ENCODE measurements around the gene TMOD2. TPM values are rescaled to one million over a fixed set of nuclear protein-coding genes. Genes with fewer than 3 reads are reported as not detected.
A peak's percentile ranks its signal among the peaks of the same experiment; 100 is the strongest.

Gene TMOD2
- polyA plus RNA-seq, 3 donors, result 5.8 to 12.7 (median 6.2) TPM

GRCh38 chr15:51840692-51841091 lies 89.3 kb downstream of the TMOD2 start:
- peaks cover 54 to 71% of the 10 kb centered on the region in 2 donors for H3K4me1 ChIP-seq (ENCODE audit: control insufficient read depth in 1 of 2, insufficient read depth in 2 of 2, low read length in 2 of 2)
- no peaks in the 10 kb centered on the region for H3K36me3 ChIP-seq (replicated peaks in 1 of 2; ENCODE audit: control insufficient read depth in 1 of 2, insufficient read depth in 2 of 2, low read length in 2 of 2)
- peaks cover 100% of the 10 kb centered on the region for H3K79me2 ChIP-seq (ENCODE audit: insufficient read depth, low read length)
- H3K27me3 ChIP-seq (ENCODE audit: control insufficient read depth in 2 of 2, insufficient read depth in 2 of 2, low read length in 2 of 2), result no peaks in the 10 kb centered on the region
- TF ChIP-seq CTCF (IDR thresholded peaks at IDR 0.05), result no peak
- peaks cover 76% of the 10 kb centered on the region for H4K20me1 ChIP-seq (ENCODE audit: insufficient read depth, low read length)
- H3K4me3 ChIP-seq (replicated peaks in 1 of 3; ENCODE audit: low read depth in 2 of 3, low read length in 3 of 3), result no peak overlapping the region
- peaks cover 0 to 5% of the 10 kb centered on the region in 2 donors for H3K36me3 Mint-ChIP-seq
- no peak for DNase-seq
- H3K9me3 ChIP-seq (replicated peaks in 1 of 2; ENCODE audit: control insufficient read depth in 1 of 2, insufficient read depth in 1 of 2, low read length in 2 of 2), result no peaks in the 10 kb centered on the region
- peak overlapping the region in 2 of 7 donors; percentile 1 to 5 for H3K27ac Mint-ChIP-seq
- H3K4me3 Mint-ChIP-seq, result no peak overlapping the region
- H3K9me3 Mint-ChIP-seq, result peaks cover 0 to 2% (median 0%) of the 10 kb centered on the region in 7 donors
- H2AFZ ChIP-seq (ENCODE audit: insufficient read depth, low read depth, low read length, poor library complexity, severe bottlenecking), result no peak overlapping the region
- no peaks in the 10 kb centered on the region for H3K27me3 Mint-ChIP-seq (ENCODE audit: low read depth in 3 of 3)
- WGBS (ENCODE audit: insufficient coverage), result no CpG with 5 or more reads among the region's 4 CpGs
- H3K27ac ChIP-seq (ENCODE audit: low read depth in 1 of 2, low read length in 2 of 2), result peak overlapping the region in 1 of 2 donors; percentile 62
- H3K4me1 Mint-ChIP-seq, result peaks cover 79% of the 10 kb centered on the region
- H3K4me2 ChIP-seq (replicated peaks; ENCODE audit: extremely low read depth, low read length, poor library complexity, severe bottlenecking), result no peak overlapping the region
- H3K9ac ChIP-seq (ENCODE audit: insufficient read depth, low read length, poor library complexity, severe bottlenecking), result no peak overlapping the region
- intact Hi-C loops (cut with micrococcal nuclease), result no loop called here

GRCh38 chr15:51841406-51842040 lies 90.1 kb downstream of the TMOD2 start:
- Mint-ChIP-seq H3K27me3 (ENCODE audit: low read depth in 3 of 3) (no peaks in the 10 kb centered on the region), H3K27ac (peak overlapping the region; percentile 76 to 88 (median 83)), H3K4me3 (peak overlapping the region; percentile 51 to 82), H3K4me1 (peaks cover 79% of the 10 kb centered on the region), H3K9me3 (peaks cover 0 to 2% (median 0%) of the 10 kb centered on the region in 7 donors), H3K36me3 (no peaks in the 10 kb centered on the region)
- peak overlapping the region; percentile 42 to 62 for H3K27ac ChIP-seq (ENCODE audit: low read depth in 1 of 2, low read length in 2 of 2)
- H3K36me3 ChIP-seq (replicated peaks in 1 of 2; ENCODE audit: control insufficient read depth in 1 of 2, insufficient read depth in 2 of 2, low read length in 2 of 2), result no peaks in the 10 kb centered on the region
- no peak overlapping the region for H3K9ac ChIP-seq (ENCODE audit: insufficient read depth, low read length, poor library complexity, severe bottlenecking)
- H2AFZ ChIP-seq (ENCODE audit: insufficient read depth, low read depth, low read length, poor library complexity, severe bottlenecking), result no peak overlapping the region
- peak overlapping the region in 2 of 3 experiments; percentile 13 to 33 for H3K4me3 ChIP-seq (replicated peaks in 1 of 3; ENCODE audit: low read depth in 2 of 3, low read length in 3 of 3)
- no peaks in the 10 kb centered on the region for H3K27me3 ChIP-seq (ENCODE audit: control insufficient read depth in 2 of 2, insufficient read depth in 2 of 2, low read length in 2 of 2)
- peak in 2 of 3 donors; percentile 51 to 73 for DNase-seq
- WGBS (ENCODE audit: insufficient coverage), result no CpG with 5 or more reads among the region's 5 CpGs
- H3K4me2 ChIP-seq (replicated peaks; ENCODE audit: extremely low read depth, low read length, poor library complexity, severe bottlenecking), result peak overlapping the region; percentile 47
- H4K20me1 ChIP-seq (ENCODE audit: insufficient read depth, low read length), result peaks cover 71% of the 10 kb centered on the region
- TF ChIP-seq CTCF (IDR thresholded peaks at IDR 0.05), result no peak
- peaks cover 63 to 79% of the 10 kb centered on the region in 2 donors for H3K4me1 ChIP-seq (ENCODE audit: control insufficient read depth in 1 of 2, insufficient read depth in 2 of 2, low read length in 2 of 2)
- intact Hi-C loops (cut with micrococcal nuclease), result no loop called here
- peaks cover 99% of the 10 kb centered on the region for H3K79me2 ChIP-seq (ENCODE audit: insufficient read depth, low read length)
- H3K9me3 ChIP-seq (replicated peaks in 1 of 2; ENCODE audit: control insufficient read depth in 1 of 2, insufficient read depth in 1 of 2, low read length in 2 of 2), result no peaks in the 10 kb centered on the region

All from CD14-positive monocyte (primary cell).